HepG2 (cell line): ENCODE data around the gene SELENOV. TPM values are rescaled to one million over a fixed set of nuclear protein-coding genes. Genes with fewer than 3 reads are reported as not detected.

Experiments used
- BRCA1 ChIP-seq: sonication (generic); formaldehyde crosslinking; IDR thresholded peaks from 2 replicates; pipeline ENCODE4 v1.4.0; 2020; ENCODE audit warnings: missing genetic modification reagents
- ELK4 ChIP-seq: sonication (generic); formaldehyde crosslinking; IDR thresholded peaks from 2 replicates; pipeline ENCODE4 v1.9.0; 2021; ENCODE audit warnings: missing genetic modification reagents, borderline replicate concordance
- GMEB2 ChIP-seq: IDR thresholded peaks from 2 replicates; pipeline ENCODE4 v1.6.1; 2016; ENCODE audit warnings: missing biosample characterization, missing genetic modification reagents, low read depth
- MYPOP ChIP-seq: sonication (generic); formaldehyde crosslinking; IDR thresholded peaks from 2 replicates; pipeline ENCODE4 v1.8.1; 2023; ENCODE audit warnings: mild to moderate bottlenecking, moderate library complexity, missing genetic modification reagents
- NFIC ChIP-seq: IDR thresholded peaks from 2 replicates; pipeline ENCODE4 v1.6.1; 2012; ENCODE audit warnings: mild to moderate bottlenecking, low read length, inconsistent platforms
- POGZ ChIP-seq: sonication (generic); formaldehyde crosslinking; IDR thresholded peaks from 2 replicates; pipeline ENCODE4 v1.4.0; 2020; ENCODE audit warnings: mild to moderate bottlenecking, missing genetic modification reagents
- REPIN1 ChIP-seq: sonication (generic); formaldehyde crosslinking; IDR thresholded peaks from 2 replicates; pipeline ENCODE4 v1.8.0; 2022; ENCODE audit warnings: missing genetic modification reagents, low read depth, mild to moderate bottlenecking, borderline replicate concordance
- SALL1 ChIP-seq: sonication (generic); formaldehyde crosslinking; IDR thresholded peaks from 2 replicates; pipeline ENCODE4 v1.8.0; 2022; ENCODE audit warnings: mild to moderate bottlenecking, missing genetic modification reagents
- THYN1 ChIP-seq: sonication (generic); formaldehyde crosslinking; IDR thresholded peaks from 2 replicates; pipeline ENCODE4 v1.8.1; 2023; ENCODE audit warnings: low read depth, mild to moderate bottlenecking, moderate library complexity, missing genetic modification reagents, borderline replicate concordance
- ZBTB8A ChIP-seq: sonication (generic); formaldehyde crosslinking; IDR thresholded peaks from 2 replicates; pipeline ENCODE4 v1.4.0; 2020; ENCODE audit warnings: mild to moderate bottlenecking, low read depth, missing genetic modification reagents, borderline replicate concordance
- ZNF17 ChIP-seq: sonication (generic); formaldehyde crosslinking; IDR thresholded peaks from 2 replicates; pipeline ENCODE4 v1.5.0; 2020; ENCODE audit warnings: mild to moderate bottlenecking, missing genetic modification reagents
- ZNF232 ChIP-seq: sonication (generic); formaldehyde crosslinking; IDR thresholded peaks from 2 replicates; pipeline ENCODE4 v1.4.0; 2020; ENCODE audit warnings: missing genetic modification reagents, borderline replicate concordance
- ZNF407 ChIP-seq: sonication (generic); formaldehyde crosslinking; IDR thresholded peaks from one replicate; pipeline ENCODE4 v1.5.1; 2020; ENCODE audit warnings: mild to moderate bottlenecking, missing genetic modification reagents; ENCODE audit errors: not compliant biosample characterization
- ZNF605 ChIP-seq: sonication (generic); formaldehyde crosslinking; IDR thresholded peaks from 2 replicates; pipeline ENCODE4 v1.8.0; 2022; ENCODE audit warnings: mild to moderate bottlenecking, missing genetic modification reagents
- polyA plus RNA-seq, 8 experiments: library from polyadenylated mRNA; depleted of rRNA in 3 of 8; stranded (reverse) in 7 of 8; unstranded in 1 of 8; fragments of >200 nt; fragmentation: Illumina TruSeq in 4 of 8; extraction: Trizol in 4 of 8; gene quantifications; 2 replicates each; pipeline versions ENCODE4 v1.2.1 to v1.2.3, GENCODE V29; 2011 to 2016; ENCODE audit warnings: low read depth in 4 of 8, missing spikeins in 1 of 8, mixed read lengths in 1 of 8; ENCODE audit not compliant: insufficient read depth in 1 of 8
- total RNA-seq, 5 experiments: library from RNA; depleted of rRNA; stranded (reverse); fragments of >200 nt; fragmentation: Illumina TruSeq; extraction: Trizol; gene quantifications; 2 replicates each; pipeline ENCODE4 v1.2.3, GENCODE V29; 2016; ENCODE audit warnings: low read depth in 1 of 5

SELENOV gene
- total and polyA plus RNA-seq, 2 of the 13 experiments (the other 11 are each of a cell fraction or from before 2014, with no cell fraction given) = not detected

GRCh38 chr19:39532233-39533002, 17.5 kb downstream of the SELENOV start, which contains the start of gene EID2B (continued):
- TF ChIP-seq ELK4 (CRISPR knock-in tag) (no peak), THYN1 (CRISPR knock-in tag) (no peak), ZBTB8A (CRISPR knock-in tag) (0 out of 2 replicates have a peak, but pooled peaks have one; percentile 52), SALL1 (CRISPR knock-in tag) (peak; percentile 51; the same call in 1 of the 2 replicates), GMEB2 (CRISPR knock-in tag) (peak; percentile 46; the same call in 1 of the 2 replicates), POGZ (CRISPR knock-in tag) (peak; percentile 40; the same call in 1 of the 2 replicates), ZNF17 (CRISPR knock-in tag) (no peak), ZNF605 (0 out of 2 replicates have a peak, but pooled peaks have one; percentile 19), REPIN1 (CRISPR knock-in tag) (no peak), NFIC (no peak), ZNF407 (peak; percentile 56), MYPOP (CRISPR knock-in tag) (peak; percentile 89), ZNF232 (CRISPR knock-in tag) (peak; percentile 65; the same call in 1 of the 2 replicates), BRCA1 (CRISPR knock-in tag) (no peak)
